Tibial nerve (tissue), 3 donors: ENCODE results near the gene PPP1R3F.

Experiments used
- CTCF ChIP-seq, 5 experiments: fragments of 200-600 bp in 3 of 5; fragments of 450-650 bp in 2 of 5; sonication (generic) in 3 of 5; IDR thresholded peaks; one replicate each; pipeline ENCODE4 v1.5.1; 2016 to 2019; ENCODE audit warnings: antibody characterized with exemption in 5 of 5, mild to moderate bottlenecking in 3 of 5, moderate library complexity in 2 of 5
- POLR2A ChIP-seq, 2 donors: fragments of 450-650 bp; IDR thresholded peaks; one replicate each; pipeline ENCODE4 v1.6.1; 2017; ENCODE audit warnings: antibody characterized with exemption in 2 of 2, mild to moderate bottlenecking in 2 of 2, moderate library complexity in 2 of 2

DNA sequence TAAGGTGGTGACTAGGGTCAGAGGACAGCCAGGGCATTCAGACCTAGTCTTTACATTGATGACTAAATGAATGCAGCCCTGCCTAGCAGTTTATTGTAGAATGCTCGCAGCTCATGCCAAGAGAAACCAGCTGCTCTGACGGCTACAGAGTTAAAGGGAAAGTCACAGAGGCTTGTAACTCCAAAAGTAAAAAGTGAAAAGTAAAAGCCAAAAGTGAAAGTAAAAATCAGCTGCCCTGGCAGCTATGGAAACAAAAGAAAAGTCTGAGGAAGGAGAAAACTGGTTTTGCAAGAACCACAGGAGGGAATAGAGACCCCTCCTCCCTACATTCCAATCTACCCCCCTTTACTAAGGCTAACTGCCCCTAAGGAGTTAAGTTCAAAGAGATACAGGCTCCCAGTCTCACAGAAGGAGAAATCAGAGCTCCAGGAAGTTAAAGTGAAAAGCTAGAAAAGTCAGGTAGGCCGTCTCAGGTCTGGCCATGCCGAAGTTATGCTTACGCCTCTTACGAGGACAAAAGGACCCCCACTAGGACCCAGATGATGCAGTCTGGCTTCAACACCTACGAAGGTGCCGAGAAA, 39.9 kb downstream of the PPP1R3F start:
- TF ChIP-seq CTCF (IDR thresholded peaks at IDR 0.05), result no peak
- no peak for TF ChIP-seq POLR2A (IDR thresholded peaks at IDR 0.05)
